GM23338 (cell line): ENCODE measurements around the gene RIPK4. TPM values are rescaled to one million over a fixed set of nuclear protein-coding genes. Genes with fewer than 3 reads are reported as not detected.

Source experiments
- ATAC-seq: fragments of 200-7000 bp; cut with Tn5 transposase; 3 replicates; pipeline ENCODE4 v1.9.1; 2020
- DNase-seq: peaks from one replicate; pipeline ENCODE4 v3.0.0-alpha.2; 2015; ENCODE audit warnings: low spot score
- H2AFZ ChIP-seq: fragments of 200-600 bp; sonication (generic); 2 replicates; pipeline ENCODE4 v1.8.0; 2016; ENCODE audit warnings: antibody characterized with exemption, mild to moderate bottlenecking, moderate library complexity
- H3F3A ChIP-seq: fragments of 200-600 bp; sonication (generic); replicated peaks from 2 replicates; pipeline ENCODE4 v1.8.0; 2017; ENCODE audit warnings: antibody characterized with exemption, mixed run types, low read depth
- H3K27ac ChIP-seq: fragments of 200-600 bp; sonication (generic); 2 replicates; pipeline ENCODE4 v1.6.1; 2016; ENCODE audit warnings: low read depth
- H3K27me3 ChIP-seq: fragments of 200-600 bp; sonication (generic); 2 replicates; pipeline ENCODE4 v1.8.0; 2016; ENCODE audit warnings: mild to moderate bottlenecking, mixed run types, moderate library complexity; ENCODE audit not compliant: insufficient read depth
- H3K36me3 ChIP-seq: fragments of 200-600 bp; sonication (generic); 2 replicates; pipeline ENCODE4 v1.8.0; 2016; ENCODE audit warnings: mild to moderate bottlenecking; ENCODE audit not compliant: insufficient read depth
- H3K4me1 ChIP-seq: fragments of 200-600 bp; sonication (generic); 2 replicates; pipeline ENCODE4 v1.8.0; 2016; ENCODE audit warnings: mild to moderate bottlenecking, moderate library complexity; ENCODE audit not compliant: insufficient read depth
- H3K4me2 ChIP-seq: fragments of 200-600 bp; sonication (generic); 2 replicates; pipeline ENCODE4 v1.7.1; 2017; ENCODE audit warnings: mixed run types
- H3K4me3 ChIP-seq: fragments of 200-600 bp; sonication (generic); 2 replicates; pipeline ENCODE4 v1.6.1; 2016; ENCODE audit warnings: mixed run types
- H3K79me2 ChIP-seq: fragments of 200-600 bp; sonication (generic); replicated peaks from 2 replicates; pipeline ENCODE4 v1.8.0; 2017; ENCODE audit warnings: mild to moderate bottlenecking; ENCODE audit not compliant: insufficient read depth
- H3K9me2 ChIP-seq: fragments of 200-600 bp; sonication (generic); 2 replicates; pipeline ENCODE4 v1.8.0; 2017; ENCODE audit not compliant: insufficient read depth
- H4K20me1 ChIP-seq: fragments of 200-600 bp; sonication (generic); replicated peaks from 2 replicates; pipeline ENCODE4 v1.8.0; 2017; ENCODE audit warnings: mild to moderate bottlenecking; ENCODE audit not compliant: insufficient read depth
- H3K27ac Mint-ChIP-seq: 2 replicates; pipeline ENCODE4 v1.8.0; 2020; ENCODE audit warnings: inconsistent platforms, mild to moderate bottlenecking, moderate library complexity, mixed read lengths
- H3K27me3 Mint-ChIP-seq: 3 replicates; pipeline ENCODE4 v1.8.0; 2022; ENCODE audit warnings: low read depth, mild to moderate bottlenecking, moderate library complexity, mixed read lengths, inconsistent platforms; ENCODE audit not compliant: insufficient read depth, poor library complexity
- H3K36me3 Mint-ChIP-seq: 3 replicates; pipeline ENCODE4 v1.8.0; 2021; ENCODE audit warnings: low read depth, mild to moderate bottlenecking, inconsistent platforms, moderate library complexity, mixed read lengths
- H3K4me1 Mint-ChIP-seq: 3 replicates; pipeline ENCODE4 v1.8.0; 2020; ENCODE audit warnings: mild to moderate bottlenecking, inconsistent platforms, mixed read lengths
- H3K4me3 Mint-ChIP-seq: 3 replicates; pipeline ENCODE4 v1.8.0; 2021; ENCODE audit warnings: moderate library complexity, mild to moderate bottlenecking, inconsistent platforms, mixed read lengths
- H3K9me3 Mint-ChIP-seq: 3 replicates; pipeline ENCODE4 v1.8.0; 2020; ENCODE audit warnings: moderate library complexity, mild to moderate bottlenecking, inconsistent platforms, mixed read lengths
- CREB1 ChIP-seq: fragments of 250-450 bp; sonication (Bioruptor Pico); IDR thresholded peaks from 2 replicates; pipeline ENCODE4 v1.5.0; 2020; ENCODE audit warnings: low read depth, mild to moderate bottlenecking, moderate library complexity
- CTCF ChIP-seq, 2 experiments: fragments of 200-600 bp in 1 of 2; sonication (generic) in 1 of 2; conservative IDR thresholded peaks; 2 replicates each; pipeline versions ENCODE4 v1.5.1 to v1.6.1; 2016 to 2017; ENCODE audit warnings: antibody characterized with exemption in 2 of 2, low read depth in 2 of 2, mild to moderate bottlenecking in 2 of 2, moderate library complexity in 1 of 2
- ETS1 ChIP-seq: IDR thresholded peaks from 2 replicates; pipeline ENCODE4 v1.6.1; 2016; ENCODE audit warnings: antibody characterized with exemption
- EZH2 ChIP-seq: fragments of 200-600 bp; sonication (generic); IDR thresholded peaks from one replicate; pipeline ENCODE4 v1.8.0; 2017; ENCODE audit warnings: antibody characterized with exemption, mild to moderate bottlenecking, low read depth; ENCODE audit not compliant: unreplicated experiment
- EZH2phosphoT487 ChIP-seq: fragments of 200-600 bp; sonication (generic); IDR thresholded peaks from one replicate; pipeline ENCODE4 v1.8.1; 2018; ENCODE audit warnings: antibody characterized with exemption; ENCODE audit not compliant: unreplicated experiment
- JUNB ChIP-seq: IDR thresholded peaks from one replicate; pipeline ENCODE4 v1.6.1; 2016; ENCODE audit warnings: antibody characterized with exemption; ENCODE audit not compliant: unreplicated experiment
- NANOG ChIP-seq: IDR thresholded peaks from 2 replicates; pipeline ENCODE4 v1.6.1; 2016; ENCODE audit warnings: antibody characterized with exemption, borderline replicate concordance
- POLR2AphosphoS5 ChIP-seq: IDR thresholded peaks from 2 replicates; pipeline ENCODE4 v1.6.1; 2016; ENCODE audit warnings: antibody characterized with exemption, low read depth
- STAT1 ChIP-seq: IDR thresholded peaks from one replicate; pipeline ENCODE4 v1.6.1; 2016; ENCODE audit warnings: antibody characterized with exemption; ENCODE audit not compliant: unreplicated experiment
- ZNF331 ChIP-seq: fragments of 250-450 bp; sonication (Bioruptor Pico); IDR thresholded peaks from 2 replicates; pipeline ENCODE4 v1.5.0; 2020; ENCODE audit warnings: low read depth, mild to moderate bottlenecking, moderate library complexity
- polyA plus RNA-seq: library from polyadenylated mRNA; unstranded; fragments of >200 nt; fragmentation: Nextera tagmentation; extraction: Ambion mirVana; gene quantifications from 2 replicates; pipeline ENCODE4 v1.2.1, GENCODE V29; 2016
- total RNA-seq: library from RNA; depleted of rRNA; stranded (reverse); fragments of >200 nt; shearing (Covaris generic); gene quantifications from 2 replicates; pipeline ENCODE4 v1.2.3, GENCODE V29; 2014
- TF ChIP-seq, protein P1 (sequence below): IDR thresholded peaks from one replicate; pipeline ENCODE4 v1.6.1; 2018; ENCODE audit warnings: antibody characterized with exemption; ENCODE audit not compliant: unreplicated experiment

RIPK4 gene
- total and polyA plus RNA-seq, 2 experiments from 2014 or later, result 2.5 to 9.9 TPM

DNA sequence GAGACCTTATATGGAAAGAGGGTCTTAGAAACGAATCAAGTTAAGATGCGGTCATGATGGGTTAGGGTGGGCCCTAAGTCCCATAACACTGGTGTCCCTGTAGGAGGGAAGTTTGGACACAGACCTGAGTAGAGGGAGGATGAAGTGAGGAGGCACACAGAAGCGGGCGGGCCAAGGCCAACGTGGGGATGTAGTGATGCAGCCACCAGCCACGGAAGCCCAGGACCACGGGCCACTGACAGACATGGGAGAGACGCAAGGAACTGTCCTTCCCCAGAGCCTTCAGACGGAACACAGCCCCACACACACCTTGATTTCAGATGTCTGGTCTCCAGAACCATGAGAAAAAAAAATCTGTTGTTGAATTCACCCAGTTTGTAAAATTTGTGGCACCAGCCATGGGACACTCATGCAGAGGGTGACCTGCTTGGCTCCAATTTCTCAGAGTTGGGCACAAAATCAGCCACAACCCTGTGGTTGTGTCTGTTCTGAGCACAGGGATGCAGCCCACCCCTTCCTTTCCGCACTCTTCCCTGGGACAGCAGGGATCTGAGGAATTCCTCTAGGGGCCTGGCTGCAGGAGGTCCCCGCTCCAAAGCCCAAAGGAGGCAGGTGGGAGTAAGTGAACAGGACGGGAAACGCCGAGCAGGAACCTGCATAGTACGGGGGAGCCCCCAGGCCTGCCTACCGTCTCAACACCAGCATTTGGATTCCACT is 61.1 kb downstream of the RIPK4 start:
- Mint-ChIP-seq H3K36me3 (no peaks in the 10 kb centered on the region; the same call in 2 of the 3 replicates), H3K9me3 (no peaks in the 10 kb centered on the region; the same call in 1 of the 3 replicates), H3K27me3 (no peaks in the 10 kb centered on the region), H3K4me1 (peaks cover 15% of the 10 kb centered on the region), H3K27ac (no peak overlapping the region), H3K4me3 (no peak overlapping the region)
- DNase-seq (no peak), ATAC-seq (no peak)
- no peaks in the 10 kb centered on the region for H3K79me2 ChIP-seq
- no peak overlapping the region for H3K4me3 ChIP-seq
- H3K9me2 ChIP-seq, result 0 out of 2 replicates have a peak, but pooled peaks cover 3% of the 10 kb centered on the region
- no peak overlapping the region for H2AFZ ChIP-seq
- TF ChIP-seq NANOG, result no peak
- no peak for TF ChIP-seq POLR2AphosphoS5
- TF ChIP-seq, protein P1, sequence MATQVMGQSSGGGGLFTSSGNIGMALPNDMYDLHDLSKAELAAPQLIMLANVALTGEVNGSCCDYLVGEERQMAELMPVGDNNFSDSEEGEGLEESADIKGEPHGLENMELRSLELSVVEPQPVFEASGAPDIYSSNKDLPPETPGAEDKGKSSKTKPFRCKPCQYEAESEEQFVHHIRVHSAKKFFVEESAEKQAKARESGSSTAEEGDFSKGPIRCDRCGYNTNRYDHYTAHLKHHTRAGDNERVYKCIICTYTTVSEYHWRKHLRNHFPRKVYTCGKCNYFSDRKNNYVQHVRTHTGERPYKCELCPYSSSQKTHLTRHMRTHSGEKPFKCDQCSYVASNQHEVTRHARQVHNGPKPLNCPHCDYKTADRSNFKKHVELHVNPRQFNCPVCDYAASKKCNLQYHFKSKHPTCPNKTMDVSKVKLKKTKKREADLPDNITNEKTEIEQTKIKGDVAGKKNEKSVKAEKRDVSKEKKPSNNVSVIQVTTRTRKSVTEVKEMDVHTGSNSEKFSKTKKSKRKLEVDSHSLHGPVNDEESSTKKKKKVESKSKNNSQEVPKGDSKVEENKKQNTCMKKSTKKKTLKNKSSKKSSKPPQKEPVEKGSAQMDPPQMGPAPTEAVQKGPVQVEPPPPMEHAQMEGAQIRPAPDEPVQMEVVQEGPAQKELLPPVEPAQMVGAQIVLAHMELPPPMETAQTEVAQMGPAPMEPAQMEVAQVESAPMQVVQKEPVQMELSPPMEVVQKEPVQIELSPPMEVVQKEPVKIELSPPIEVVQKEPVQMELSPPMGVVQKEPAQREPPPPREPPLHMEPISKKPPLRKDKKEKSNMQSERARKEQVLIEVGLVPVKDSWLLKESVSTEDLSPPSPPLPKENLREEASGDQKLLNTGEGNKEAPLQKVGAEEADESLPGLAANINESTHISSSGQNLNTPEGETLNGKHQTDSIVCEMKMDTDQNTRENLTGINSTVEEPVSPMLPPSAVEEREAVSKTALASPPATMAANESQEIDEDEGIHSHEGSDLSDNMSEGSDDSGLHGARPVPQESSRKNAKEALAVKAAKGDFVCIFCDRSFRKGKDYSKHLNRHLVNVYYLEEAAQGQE, result no peak
- no peak for TF ChIP-seq EZH2phosphoT487
- TF ChIP-seq EZH2, result no peak
- H3K27me3 ChIP-seq, result no peaks in the 10 kb centered on the region
- H3K27ac ChIP-seq, result no peak overlapping the region
- no peaks in the 10 kb centered on the region for H4K20me1 ChIP-seq
- H3K4me2 ChIP-seq, result no peak overlapping the region
- H3K36me3 ChIP-seq, result no peaks in the 10 kb centered on the region
- no peaks in the 10 kb centered on the region for H3F3A ChIP-seq
- H3K4me1 ChIP-seq, result no peaks in the 10 kb centered on the region

- no peak overlapping the region for H3K4me2 ChIP-seq
- H3K79me2 ChIP-seq, result no peaks in the 10 kb centered on the region
- peaks cover 18% of the 10 kb centered on the region for H3K4me1 Mint-ChIP-seq
- H3K4me3 ChIP-seq, result no peak overlapping the region
- H3K36me3 Mint-ChIP-seq, result no peaks in the 10 kb centered on the region; the same call in 2 of the 3 replicates
- no peaks in the 10 kb centered on the region for H4K20me1 ChIP-seq
- no peaks in the 10 kb centered on the region for H3K27me3 Mint-ChIP-seq
- H3K27me3 ChIP-seq, result no peaks in the 10 kb centered on the region
- H3K4me1 ChIP-seq, result no peaks in the 10 kb centered on the region
- H3K9me2 ChIP-seq, result 0 out of 2 replicates have a peak, but pooled peaks cover 6% of the 10 kb centered on the region
- no peak overlapping the region for H3K4me3 Mint-ChIP-seq
- ATAC-seq (no peak), DNase-seq (no peak)
- H3K27ac Mint-ChIP-seq, result no peak overlapping the region
- H2AFZ ChIP-seq, result no peak overlapping the region
- H3K36me3 ChIP-seq, result no peaks in the 10 kb centered on the region
- no peak overlapping the region for H3K27ac ChIP-seq
- no peaks in the 10 kb centered on the region; the same call in 1 of the 3 replicates for H3K9me3 Mint-ChIP-seq
- no peaks in the 10 kb centered on the region for H3F3A ChIP-seq
- no peak for TF ChIP-seq STAT1
- no peak for TF ChIP-seq EZH2
- TF ChIP-seq ETS1, result no peak
- TF ChIP-seq CREB1, result no peak
- TF ChIP-seq ZNF331 (CRISPR knock-in tag), result no peak
- TF ChIP-seq CTCF (conservative IDR thresholded peaks at IDR 0.05; ENCODE audit: low read depth in 2 of 2), result no peak
- TF ChIP-seq JUNB, result no peak
These were observed 62.9 kb downstream of the RIPK4 start for GRCh38 chr21:41703857-41704501.
